ENCODE measurements around the gene EVL. TPM values are rescaled to one million over a fixed set of nuclear protein-coding genes. Genes with fewer than 3 reads are reported as not detected.

The EVL gene
- total and polyA plus RNA-seq, 10 of the 15 experiments (the other 5 are each of a cell fraction or from before 2014, with no cell fraction given): 11.9 to 341 (median 89.8) TPM

DNA sequence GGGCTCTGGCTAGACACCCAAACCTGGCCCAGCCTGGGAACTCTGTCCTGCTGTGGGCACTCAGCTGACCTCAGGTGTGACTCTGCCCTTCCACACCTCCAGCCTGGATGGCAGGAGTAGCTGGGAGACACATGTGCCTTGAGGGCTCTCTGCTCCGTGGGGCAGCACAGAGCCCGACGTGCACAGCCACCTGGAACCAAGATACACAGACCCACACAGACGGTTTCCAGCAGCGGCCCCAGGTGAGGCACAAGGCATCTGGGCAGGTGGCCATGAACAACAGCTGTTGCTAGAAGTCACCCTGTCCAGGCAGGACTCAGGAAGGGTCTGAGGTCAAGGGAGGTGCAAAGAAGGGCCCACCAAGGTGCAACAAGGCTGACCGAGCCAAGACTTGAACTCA is 88.3 kb downstream of the EVL start:
- intact Hi-C loops (cut with micrococcal nuclease; ENCODE audit: unreplicated experiment): no loop called here
- no peak for TF ChIP-seq CBFB (IDR thresholded peaks at IDR 0.05; ENCODE audit: low read depth)
- no peak for TF ChIP-seq GATAD2B (conservative IDR thresholded peaks at IDR 0.05; ENCODE audit: low read depth)
- no peak for TF ChIP-seq POU2F2 (IDR thresholded peaks at IDR 0.05; ENCODE audit: borderline replicate concordance, low read depth, low read length)
- no peak for TF ChIP-seq POLR2AphosphoS5 (IDR thresholded peaks at IDR 0.05; ENCODE audit: low read length)
- no peak for TF ChIP-seq JUNB (IDR thresholded peaks at IDR 0.05)
- TF ChIP-seq, protein P1, sequence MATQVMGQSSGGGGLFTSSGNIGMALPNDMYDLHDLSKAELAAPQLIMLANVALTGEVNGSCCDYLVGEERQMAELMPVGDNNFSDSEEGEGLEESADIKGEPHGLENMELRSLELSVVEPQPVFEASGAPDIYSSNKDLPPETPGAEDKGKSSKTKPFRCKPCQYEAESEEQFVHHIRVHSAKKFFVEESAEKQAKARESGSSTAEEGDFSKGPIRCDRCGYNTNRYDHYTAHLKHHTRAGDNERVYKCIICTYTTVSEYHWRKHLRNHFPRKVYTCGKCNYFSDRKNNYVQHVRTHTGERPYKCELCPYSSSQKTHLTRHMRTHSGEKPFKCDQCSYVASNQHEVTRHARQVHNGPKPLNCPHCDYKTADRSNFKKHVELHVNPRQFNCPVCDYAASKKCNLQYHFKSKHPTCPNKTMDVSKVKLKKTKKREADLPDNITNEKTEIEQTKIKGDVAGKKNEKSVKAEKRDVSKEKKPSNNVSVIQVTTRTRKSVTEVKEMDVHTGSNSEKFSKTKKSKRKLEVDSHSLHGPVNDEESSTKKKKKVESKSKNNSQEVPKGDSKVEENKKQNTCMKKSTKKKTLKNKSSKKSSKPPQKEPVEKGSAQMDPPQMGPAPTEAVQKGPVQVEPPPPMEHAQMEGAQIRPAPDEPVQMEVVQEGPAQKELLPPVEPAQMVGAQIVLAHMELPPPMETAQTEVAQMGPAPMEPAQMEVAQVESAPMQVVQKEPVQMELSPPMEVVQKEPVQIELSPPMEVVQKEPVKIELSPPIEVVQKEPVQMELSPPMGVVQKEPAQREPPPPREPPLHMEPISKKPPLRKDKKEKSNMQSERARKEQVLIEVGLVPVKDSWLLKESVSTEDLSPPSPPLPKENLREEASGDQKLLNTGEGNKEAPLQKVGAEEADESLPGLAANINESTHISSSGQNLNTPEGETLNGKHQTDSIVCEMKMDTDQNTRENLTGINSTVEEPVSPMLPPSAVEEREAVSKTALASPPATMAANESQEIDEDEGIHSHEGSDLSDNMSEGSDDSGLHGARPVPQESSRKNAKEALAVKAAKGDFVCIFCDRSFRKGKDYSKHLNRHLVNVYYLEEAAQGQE (IDR thresholded peaks at IDR 0.05; ENCODE audit: low read depth, low read length): no peak
- TF ChIP-seq POLR2A (IDR thresholded peaks at IDR 0.05; ENCODE audit: low read depth, low read length): no peak
- no peak for TF ChIP-seq PAX8 (IDR thresholded peaks at IDR 0.05)
- no peak for TF ChIP-seq RB1 (IDR thresholded peaks at IDR 0.05; ENCODE audit: borderline replicate concordance)
- no peak for TF ChIP-seq NR2C1 (IDR thresholded peaks at IDR 0.05)
- TF ChIP-seq E2F4 (IDR thresholded peaks at IDR 0.05; ENCODE audit: low read depth, low read length): no peak
- TF ChIP-seq ZBED1 (IDR thresholded peaks at IDR 0.05; ENCODE audit: borderline replicate concordance): no peak
- no peak for TF ChIP-seq CREM (IDR thresholded peaks at IDR 0.05; ENCODE audit: low read depth)
- TF ChIP-seq SRF (IDR thresholded peaks at IDR 0.05; ENCODE audit: low read depth in 2 of 2, low read length in 2 of 2): no peak
- no peak for TF ChIP-seq NFYB (IDR thresholded peaks at IDR 0.05; ENCODE audit: insufficient read depth, low read depth, low read length)
- TF ChIP-seq IKZF1 (conservative IDR thresholded peaks at IDR 0.05): no peak
- TF ChIP-seq IRF3 (IDR thresholded peaks at IDR 0.05): no peak
- no peak for TF ChIP-seq TCF7 (IDR thresholded peaks at IDR 0.05; ENCODE audit: borderline replicate concordance)
- ChIA-PET CTCF (no interaction called here), POLR2A (no interaction called here), RAD21 (ENCODE audit: unreplicated experiment) (interaction anchor here (0.7 kb wide), 1 partner anchor 22 kb away, joined by 3 read pairs; no protein-coding TSS in a partner anchor), SMC1A (ENCODE audit: uncharacterized antibody, unreplicated experiment) (interaction anchor here (0.6 kb wide), 1 partner anchor 170 kb away, joined by 3 read pairs; no protein-coding TSS in a partner anchor)
- no peaks in the 10 kb centered on the region for H3K36me3 ChIP-seq (ENCODE audit: control insufficient read depth in 2 of 2, insufficient read depth in 2 of 2, low read length in 1 of 2)
- no peaks in the 10 kb centered on the region for H4K20me1 ChIP-seq (ENCODE audit: control insufficient read depth, insufficient read depth)
- no peaks in the 10 kb centered on the region; the same call in 2 of the 3 replicates for H3K9me3 ChIP-seq (replicated peaks; ENCODE audit: control insufficient read depth, insufficient read depth, low read length)
- in situ Hi-C loops (cut with MboI): no loop called here
- no peak overlapping the region for H3K4me3 ChIP-seq
- ATAC-seq: no peak
- WGBS (ENCODE audit: insufficient coverage, insufficient replicate concordance, low lambda C conversion rate, missing lambda C conversion rate): 87% methylated on average over 6 of the region's 6 CpGs
- no peak overlapping the region for H3K27ac ChIP-seq (ENCODE audit: control insufficient read depth, insufficient read depth)
- H2AFZ ChIP-seq (ENCODE audit: control insufficient read depth, low read depth, low read length): no peak overlapping the region
- BruUV-seq (replicated peaks): no TSS peak
- H3K4me1 ChIP-seq (ENCODE audit: control insufficient read depth, insufficient read depth, low read length): peaks cover 9% of the 10 kb centered on the region
- H3K27me3 ChIP-seq (replicated peaks in 1 of 2; ENCODE audit: control insufficient read depth in 2 of 2, insufficient read depth in 2 of 2, low read length in 1 of 2): no peaks in the 10 kb centered on the region
- H3K4me2 ChIP-seq (ENCODE audit: control insufficient read depth, insufficient read depth): no peak overlapping the region
- no peak for FAIRE-seq
- H3K9ac ChIP-seq (ENCODE audit: control insufficient read depth, insufficient read depth, low read length): no peak overlapping the region
- H3K79me2 ChIP-seq (ENCODE audit: control insufficient read depth, insufficient read depth, low read length): no peaks in the 10 kb centered on the region
- no peak for DNase-seq (ENCODE audit: low read depth, low spot score)

All from GM12878 (cell line).